Stimulated activated CD8-positive, alpha-beta memory T cell treated with anti-CD3 and anti-CD28 coated beads, Interleukin-2, amount 100 ng/mL, for 1 hour (primary cell): Measurements from ENCODE around the gene ERGIC1.

Experiments
- DNase-seq, 2 donors: peaks; one replicate each; pipeline ENCODE4 v3.0.0-alpha.2; 2020; ENCODE audit warnings: low read depth in 2 of 2

The ERGIC1 gene

GRCh38 chr5:172864747-172865146, 30.7 kb downstream of the ERGIC1 start:
- no peak for DNase-seq

GRCh38 chr5:172866378-172866777, 32.3 kb downstream of the ERGIC1 start:
- no peak for DNase-seq

- no peak for DNase-seq
Observed at GRCh38 chr5:172866802-172867748, 33.0 kb downstream of the ERGIC1 start.

GRCh38 chr5:172867761-172868435, 33.8 kb downstream of the ERGIC1 start:
- no peak for DNase-seq

- no peak for DNase-seq
Observed at GRCh38 chr5:172868436-172868923, 34.4 kb downstream of the ERGIC1 start.

GRCh38 chr5:172868924-172869591, 35.0 kb downstream of the ERGIC1 start:
- no peak for DNase-seq

GRCh38 chr5:172869691-172870090, 35.6 kb downstream of the ERGIC1 start:
- DNase-seq = no peak

- DNase-seq = no peak
Observed at GRCh38 chr5:172870291-172870714, 36.3 kb downstream of the ERGIC1 start.

GRCh38 chr5:172870715-172871461, 36.8 kb downstream of the ERGIC1 start:
- DNase-seq = no peak

- no peak for DNase-seq
Observed at GRCh38 chr5:172871536-172871935, 37.5 kb downstream of the ERGIC1 start.

GRCh38 chr5:172871982-172872381, 37.9 kb downstream of the ERGIC1 start:
- DNase-seq = no peak

GRCh38 chr5:172872997-172873491, 39.0 kb downstream of the ERGIC1 start:
- DNase-seq = no peak

GRCh38 chr5:172873513-172873912, 39.5 kb downstream of the ERGIC1 start:
- no peak for DNase-seq

GRCh38 chr5:172874647-172875504, 40.8 kb downstream of the ERGIC1 start:
- no peak for DNase-seq

- DNase-seq = no peak
Observed at GRCh38 chr5:172875505-172876279, 41.6 kb downstream of the ERGIC1 start.

GRCh38 chr5:172876578-172876977, 42.5 kb downstream of the ERGIC1 start:
- no peak for DNase-seq

GRCh38 chr5:172877466-172878260, 43.6 kb downstream of the ERGIC1 start:
- DNase-seq = no peak

GRCh38 chr5:172878585-172878932, 44.5 kb downstream of the ERGIC1 start:
- DNase-seq = no peak
